ENCODE measurements around the gene VWA2. TPM values are rescaled to one million over a fixed set of nuclear protein-coding genes. Genes with fewer than 3 reads are reported as not detected.

VWA2 gene
- total RNA-seq, 1 donor from 2014 or later = not detected

GRCh38 chr10:114319406-114320248, 80.6 kb downstream of the VWA2 start:
- H3K4me1 Mint-ChIP-seq (ENCODE audit: unreplicated experiment) = peaks cover 14% of the 10 kb centered on the region
- DNase-seq (ENCODE audit: extremely low spot score, unreplicated experiment) = no peak
- H3K36me3 Mint-ChIP-seq (ENCODE audit: unreplicated experiment) = no peaks in the 10 kb centered on the region
- H3K27ac Mint-ChIP-seq (ENCODE audit: unreplicated experiment) = no peak overlapping the region
- H3K27me3 Mint-ChIP-seq (ENCODE audit: unreplicated experiment) = no peaks in the 10 kb centered on the region
- H3K4me3 Mint-ChIP-seq (ENCODE audit: unreplicated experiment) = no peak overlapping the region
- no peaks in the 10 kb centered on the region for H3K9me3 Mint-ChIP-seq (ENCODE audit: unreplicated experiment)
- no peak for TF ChIP-seq CTCF (IDR thresholded peaks at IDR 0.05)

- DNase-seq (ENCODE audit: extremely low spot score, unreplicated experiment) = no peak
- Mint-ChIP-seq H3K27me3 (ENCODE audit: unreplicated experiment) (no peaks in the 10 kb centered on the region), H3K27ac (ENCODE audit: unreplicated experiment) (no peak overlapping the region), H3K36me3 (ENCODE audit: unreplicated experiment) (no peaks in the 10 kb centered on the region), H3K4me1 (ENCODE audit: unreplicated experiment) (peaks cover 14% of the 10 kb centered on the region), H3K4me3 (ENCODE audit: unreplicated experiment) (no peak overlapping the region), H3K9me3 (ENCODE audit: unreplicated experiment) (no peaks in the 10 kb centered on the region)
- no peak for TF ChIP-seq CTCF (IDR thresholded peaks at IDR 0.05)
Measured at GRCh38 chr10:114320249-114321116, 81.4 kb downstream of the VWA2 start.

- Mint-ChIP-seq H3K4me3 (ENCODE audit: unreplicated experiment) (no peak overlapping the region), H3K9me3 (ENCODE audit: unreplicated experiment) (no peaks in the 10 kb centered on the region), H3K4me1 (ENCODE audit: unreplicated experiment) (peaks cover 16% of the 10 kb centered on the region), H3K27me3 (ENCODE audit: unreplicated experiment) (no peaks in the 10 kb centered on the region), H3K36me3 (ENCODE audit: unreplicated experiment) (no peaks in the 10 kb centered on the region), H3K27ac (ENCODE audit: unreplicated experiment) (no peak overlapping the region)
- DNase-seq (ENCODE audit: extremely low spot score, unreplicated experiment) = no peak
- TF ChIP-seq CTCF (IDR thresholded peaks at IDR 0.05) = no peak
Measured at GRCh38 chr10:114322344-114322743, 83.3 kb downstream of the VWA2 start.

GRCh38 chr10:114323023-114323422, 84.0 kb downstream of the VWA2 start:
- Mint-ChIP-seq H3K36me3 (ENCODE audit: unreplicated experiment) (no peaks in the 10 kb centered on the region), H3K4me3 (ENCODE audit: unreplicated experiment) (no peak overlapping the region), H3K9me3 (ENCODE audit: unreplicated experiment) (no peaks in the 10 kb centered on the region), H3K27me3 (ENCODE audit: unreplicated experiment) (no peaks in the 10 kb centered on the region), H3K27ac (ENCODE audit: unreplicated experiment) (no peak overlapping the region), H3K4me1 (ENCODE audit: unreplicated experiment) (peaks cover 16% of the 10 kb centered on the region)
- no peak for DNase-seq (ENCODE audit: extremely low spot score, unreplicated experiment)
- no peak for TF ChIP-seq CTCF (IDR thresholded peaks at IDR 0.05)

GRCh38 chr10:114326795-114327194, 87.7 kb downstream of the VWA2 start:
- no peaks in the 10 kb centered on the region for H3K9me3 Mint-ChIP-seq (ENCODE audit: unreplicated experiment)
- H3K4me3 Mint-ChIP-seq (ENCODE audit: unreplicated experiment) = no peak overlapping the region
- no peaks in the 10 kb centered on the region for H3K36me3 Mint-ChIP-seq (ENCODE audit: unreplicated experiment)
- no peak for TF ChIP-seq CTCF (IDR thresholded peaks at IDR 0.05)
- no peaks in the 10 kb centered on the region for H3K27me3 Mint-ChIP-seq (ENCODE audit: unreplicated experiment)
- DNase-seq (ENCODE audit: extremely low spot score, unreplicated experiment) = no peak
- no peak overlapping the region for H3K27ac Mint-ChIP-seq (ENCODE audit: unreplicated experiment)
- peaks cover 16% of the 10 kb centered on the region for H3K4me1 Mint-ChIP-seq (ENCODE audit: unreplicated experiment)
